HG02763 (cell line): Measurements from ENCODE around the gene ACSF3.
"Not testable (repeated sequence)": the region's sequence is repeated elsewhere in the genome, so short reads cannot be mapped to it uniquely, and the experiment has no call there.

ENCODE experiments used
- ATAC-seq: cut with Tn5 transposase; IDR thresholded peaks from one replicate; pipeline ENCODE4 v1.9.1; 2021; ENCODE audit warnings: mild to moderate bottlenecking, moderate library complexity; ENCODE audit not compliant: unreplicated experiment

Gene ACSF3

DNA sequence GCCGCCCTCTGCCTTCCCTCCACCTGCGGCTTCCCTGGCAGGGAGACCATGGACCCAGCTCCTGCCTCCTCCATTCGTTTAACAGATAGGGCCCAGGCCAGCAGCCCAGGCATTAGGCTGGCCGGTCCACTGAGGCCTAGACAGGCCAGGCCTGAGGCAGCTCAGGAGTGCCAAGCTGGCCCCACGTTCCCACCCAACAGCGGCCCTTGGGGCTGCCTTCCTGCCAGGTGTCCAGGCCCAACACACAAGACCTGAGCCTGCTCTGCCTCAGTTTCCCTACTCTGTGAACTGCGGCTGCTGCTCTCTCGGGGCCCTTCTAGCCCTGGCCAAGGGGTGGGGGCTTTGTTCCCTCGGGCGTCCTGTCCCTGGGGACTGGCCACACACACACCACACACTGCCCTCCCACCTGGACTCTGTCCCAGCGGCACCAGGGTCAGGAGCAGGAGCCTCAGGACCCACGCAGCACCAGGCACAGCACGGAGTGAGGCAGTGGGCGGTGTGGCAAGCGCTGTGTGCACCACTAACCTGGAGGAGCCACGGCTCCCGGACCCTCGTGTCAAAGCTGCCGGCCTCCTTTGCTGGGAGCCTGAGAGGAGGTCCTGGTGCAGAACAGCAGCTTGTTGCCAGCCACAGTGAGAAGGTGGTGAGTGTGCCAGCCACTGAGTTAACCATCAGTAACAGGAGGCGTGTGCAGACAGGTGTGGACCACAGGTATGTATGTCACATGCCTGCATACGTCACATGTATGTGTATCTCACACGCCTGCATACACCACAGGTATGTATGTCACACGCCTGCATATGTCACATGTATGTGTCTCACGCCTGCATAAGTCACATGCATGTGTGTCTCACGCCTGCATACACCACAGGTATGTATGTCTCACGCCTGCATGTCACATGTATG, 63.3 kb downstream of the ACSF3 start:
- ATAC-seq: no peak

DNA sequence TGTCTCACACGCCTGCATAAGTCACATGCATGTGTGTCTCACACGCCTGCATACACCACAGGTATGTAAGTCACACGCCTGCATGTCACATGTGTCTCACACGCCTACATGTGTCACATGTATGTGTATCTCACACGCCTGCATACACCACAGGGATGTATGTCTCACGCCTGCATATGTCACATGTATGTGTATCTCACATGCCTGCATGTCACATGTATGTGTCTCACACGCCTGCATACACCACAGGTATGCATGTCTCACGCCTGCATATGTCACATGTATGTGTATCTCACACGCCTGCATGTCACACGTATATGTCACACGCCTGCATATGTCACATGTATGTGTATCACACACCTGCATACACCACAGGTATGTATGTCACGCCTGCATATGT, 64.1 kb downstream of the ACSF3 start:
- ATAC-seq: no peak

GRCh38 chr16:89159066-89159849, 65.6 kb downstream of the ACSF3 start:
- ATAC-seq: no peak

GRCh38 chr16:89159850-89160354, 66.2 kb downstream of the ACSF3 start:
- no peak for ATAC-seq

DNA sequence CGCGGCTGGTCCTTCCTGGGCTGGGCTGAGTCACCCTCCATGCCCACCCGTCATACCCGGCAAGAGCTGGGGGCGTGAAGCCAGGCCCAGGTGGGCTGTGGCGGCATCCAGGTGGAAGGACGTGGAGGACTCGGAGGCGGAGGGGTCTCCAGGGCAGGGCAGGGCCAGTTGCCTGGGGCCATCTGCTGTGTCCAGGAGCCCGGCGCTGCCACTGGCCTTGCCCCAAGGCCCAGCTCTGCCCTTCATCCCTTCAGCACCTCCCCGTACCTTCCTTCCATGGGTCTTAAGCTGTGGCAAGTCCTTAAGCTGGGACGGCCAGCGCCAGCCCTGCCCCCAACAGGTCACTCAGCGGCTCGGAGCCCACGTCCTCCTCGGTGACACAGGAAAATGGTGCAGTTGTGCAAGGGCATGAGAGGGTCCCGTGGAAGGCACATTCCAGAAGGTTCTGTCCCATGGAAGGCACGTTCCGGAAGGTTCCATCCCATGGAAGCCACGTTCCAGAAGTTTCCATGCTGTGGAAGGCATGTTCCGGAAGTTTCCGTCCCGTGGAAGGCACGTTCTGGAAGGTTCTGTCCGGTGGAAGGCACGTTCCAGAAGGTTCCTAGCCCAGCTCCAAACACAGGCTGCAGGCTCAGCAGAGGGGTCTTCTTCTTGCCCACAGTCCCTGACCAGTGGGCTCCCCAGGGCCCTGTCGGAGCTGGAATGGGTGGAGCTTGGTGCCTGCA, 67.5 kb downstream of the ACSF3 start:
- ATAC-seq: no peak

DNA sequence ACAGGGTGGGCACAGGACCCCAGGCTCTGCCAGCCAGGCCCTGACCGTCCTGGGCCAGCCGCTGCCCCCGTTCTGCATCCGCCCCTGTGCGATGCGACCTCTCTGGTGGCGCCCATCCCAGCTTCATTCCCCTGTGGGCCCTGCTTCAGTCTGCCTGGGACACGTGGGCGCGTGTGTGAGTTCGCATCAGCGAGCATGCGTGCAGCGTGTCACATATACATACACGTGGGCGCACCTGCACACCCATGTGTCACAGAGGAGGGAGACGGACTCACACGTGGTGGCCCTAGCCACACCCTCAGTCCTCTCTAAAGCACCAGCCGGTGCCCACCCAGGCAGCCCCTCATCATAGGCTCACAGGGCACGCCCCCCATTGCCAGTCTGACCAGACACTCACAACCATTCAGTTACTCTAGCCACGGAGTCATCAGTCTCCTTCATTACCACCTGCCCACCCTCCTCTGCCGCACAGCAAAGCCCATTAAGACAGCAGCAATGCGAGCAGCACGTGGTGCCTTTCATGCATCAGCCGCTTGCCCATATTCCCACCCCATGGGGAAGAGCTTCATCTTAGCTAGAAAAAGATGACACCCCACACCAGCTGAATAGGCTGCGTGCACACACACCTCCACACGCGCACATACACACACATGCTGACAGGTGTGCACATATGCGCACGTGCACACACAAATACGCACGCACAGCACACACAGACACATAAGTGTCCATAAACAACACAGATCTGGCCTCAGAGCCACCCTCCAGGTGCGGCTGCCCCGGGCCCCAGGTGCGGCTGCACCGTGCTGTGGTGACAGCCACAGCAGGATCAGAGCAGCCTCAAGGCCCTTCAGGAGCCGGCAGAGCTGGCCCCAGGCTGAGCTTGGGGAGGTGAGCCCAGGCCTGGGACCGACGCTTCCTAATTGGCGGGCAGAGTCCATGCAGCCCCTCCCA, 68.4 kb downstream of the ACSF3 start:
- no peak for ATAC-seq

DNA sequence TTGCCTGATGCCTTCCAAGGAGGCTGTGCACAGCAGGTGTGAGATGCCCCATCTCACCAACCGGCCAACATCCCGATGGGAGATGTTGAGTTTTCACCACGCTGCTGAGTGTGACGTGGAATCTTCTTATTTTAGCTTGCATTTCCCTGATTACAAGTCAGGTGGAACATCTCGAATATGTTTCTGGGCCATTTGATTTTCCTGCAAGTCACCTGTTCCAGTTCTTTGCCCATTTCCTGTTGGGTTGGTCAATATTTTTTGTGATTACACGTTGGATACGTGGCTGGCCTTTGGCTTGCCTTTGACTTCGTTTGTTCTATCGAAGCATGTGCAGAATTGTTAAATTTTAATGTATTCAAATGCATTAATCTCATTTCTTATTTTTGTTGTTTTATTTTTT, 69.6 kb downstream of the ACSF3 start:
- no peak for ATAC-seq

- ATAC-seq: no peak
Observed at GRCh38 chr16:89164436-89164835, 70.8 kb downstream of the ACSF3 start.

DNA sequence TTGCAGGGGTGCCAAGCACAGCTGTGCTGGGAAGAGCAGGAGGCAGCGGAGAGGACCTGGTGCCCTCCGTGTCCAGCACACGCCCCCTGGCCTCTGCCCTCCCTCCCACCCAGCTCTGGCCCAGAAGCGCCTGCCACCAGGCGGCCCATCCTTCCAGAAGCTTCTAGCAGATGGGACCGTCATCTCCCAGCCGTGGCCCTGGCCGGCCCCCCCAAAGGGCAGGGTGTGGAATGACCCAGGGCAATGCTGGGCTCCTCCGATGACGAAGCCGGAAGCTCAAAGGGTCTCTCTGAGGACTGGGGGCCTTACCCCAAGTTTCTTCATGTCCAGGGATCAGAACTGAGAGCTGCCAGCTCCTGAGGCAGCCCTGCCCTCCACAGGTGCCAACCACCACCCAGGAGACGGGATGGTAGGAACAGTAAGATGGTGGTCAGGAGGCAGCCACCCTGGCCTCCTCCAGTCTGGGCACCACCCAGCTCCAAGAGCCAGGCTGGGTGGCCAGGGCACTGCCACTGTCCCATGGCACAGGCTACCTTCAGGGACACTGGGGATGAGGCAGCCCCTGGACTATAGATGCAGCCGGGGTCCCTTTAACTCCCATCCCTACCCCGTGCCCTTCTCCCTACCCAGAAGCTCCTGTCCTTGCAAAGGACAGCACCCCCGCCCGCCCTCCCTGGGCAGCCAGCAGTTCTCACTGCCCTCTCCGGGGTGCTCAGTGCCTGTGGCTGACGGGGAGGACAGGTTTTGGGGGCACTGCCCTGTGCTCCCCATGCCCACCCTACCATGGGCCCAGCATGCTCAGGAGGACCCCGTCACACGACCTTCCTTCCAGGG, 71.4 kb downstream of the ACSF3 start:
- no peak for ATAC-seq

DNA sequence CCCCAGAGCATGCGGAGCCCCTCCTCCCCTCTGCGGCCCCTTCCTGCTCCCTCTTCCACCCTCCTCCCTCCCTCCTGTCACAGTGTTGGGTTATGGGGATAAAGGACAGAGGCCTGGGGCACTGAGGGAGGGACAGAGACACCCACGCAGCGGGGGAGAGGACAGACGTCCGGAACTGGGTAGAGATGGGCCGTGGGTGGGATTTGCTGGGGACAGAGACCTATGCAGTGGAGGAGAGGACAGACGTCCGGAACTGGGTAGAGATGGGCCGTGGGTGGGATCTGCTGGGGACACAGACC, 72.0 kb downstream of the ACSF3 start:
- not testable (repeated sequence) for ATAC-seq

GRCh38 chr16:89166696-89167424, 73.2 kb downstream of the ACSF3 start:
- ATAC-seq: no peak

GRCh38 chr16:89167425-89167941, 73.8 kb downstream of the ACSF3 start:
- no peak for ATAC-seq

DNA sequence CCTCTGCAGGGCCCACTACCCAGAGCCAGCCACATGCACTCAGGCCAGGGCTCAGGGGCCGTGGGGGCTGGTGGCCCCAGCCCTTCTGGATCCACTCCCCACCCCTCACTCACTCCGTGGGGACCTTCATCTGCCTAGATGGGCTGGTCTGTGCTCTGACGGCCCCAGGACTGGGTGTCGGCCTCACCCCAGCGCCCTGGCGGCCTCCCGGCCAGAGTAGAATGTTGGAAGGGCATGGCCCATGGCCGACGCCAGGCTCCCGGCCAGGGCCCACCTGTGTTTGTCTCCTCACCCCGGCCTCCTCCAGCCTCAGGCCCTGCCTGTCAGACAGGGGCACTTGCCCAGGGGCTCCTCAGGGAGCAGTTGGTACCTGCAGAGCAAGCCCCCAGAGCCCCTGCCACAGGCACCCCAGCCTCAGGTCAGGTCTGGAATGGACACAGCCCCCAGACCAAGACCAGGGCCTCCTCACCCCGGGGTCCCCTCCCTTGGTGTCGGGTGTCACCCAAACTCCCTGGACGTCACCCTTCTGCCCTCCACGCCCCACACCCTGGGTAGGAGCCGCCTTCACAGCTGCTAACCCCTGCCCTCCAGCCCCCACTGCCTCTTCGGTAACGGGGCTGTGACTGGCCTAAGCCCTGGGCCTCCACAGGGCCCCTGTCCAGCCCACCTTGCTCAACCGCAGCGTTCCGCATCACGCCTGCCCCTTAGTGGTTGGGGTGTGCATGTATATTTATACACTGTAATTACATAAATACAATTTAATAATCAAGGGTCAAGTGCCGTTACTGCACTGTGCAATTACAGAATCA, 74.9 kb downstream of the ACSF3 start:
- ATAC-seq: no peak

DNA sequence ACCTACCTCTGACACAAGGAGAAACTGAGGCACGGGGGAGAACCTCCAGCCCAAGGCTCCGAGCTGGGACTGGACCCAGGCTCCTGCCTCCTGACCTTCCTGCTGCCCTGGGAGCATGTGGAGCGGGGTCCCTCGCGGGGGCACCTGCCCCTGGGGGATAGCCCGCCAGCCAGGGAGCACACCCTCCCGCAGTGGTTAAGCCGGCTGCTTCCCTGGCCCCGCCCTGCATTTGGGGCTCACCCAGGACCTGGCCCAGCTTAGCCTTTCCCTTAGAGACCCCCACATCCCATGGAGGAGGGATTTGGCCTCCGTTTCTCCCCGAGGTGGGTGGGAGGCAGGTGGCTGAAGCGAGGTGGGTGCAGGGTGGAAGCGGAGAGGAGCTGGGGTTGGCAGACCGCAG, 76.1 kb downstream of the ACSF3 start:
- no peak for ATAC-seq

DNA sequence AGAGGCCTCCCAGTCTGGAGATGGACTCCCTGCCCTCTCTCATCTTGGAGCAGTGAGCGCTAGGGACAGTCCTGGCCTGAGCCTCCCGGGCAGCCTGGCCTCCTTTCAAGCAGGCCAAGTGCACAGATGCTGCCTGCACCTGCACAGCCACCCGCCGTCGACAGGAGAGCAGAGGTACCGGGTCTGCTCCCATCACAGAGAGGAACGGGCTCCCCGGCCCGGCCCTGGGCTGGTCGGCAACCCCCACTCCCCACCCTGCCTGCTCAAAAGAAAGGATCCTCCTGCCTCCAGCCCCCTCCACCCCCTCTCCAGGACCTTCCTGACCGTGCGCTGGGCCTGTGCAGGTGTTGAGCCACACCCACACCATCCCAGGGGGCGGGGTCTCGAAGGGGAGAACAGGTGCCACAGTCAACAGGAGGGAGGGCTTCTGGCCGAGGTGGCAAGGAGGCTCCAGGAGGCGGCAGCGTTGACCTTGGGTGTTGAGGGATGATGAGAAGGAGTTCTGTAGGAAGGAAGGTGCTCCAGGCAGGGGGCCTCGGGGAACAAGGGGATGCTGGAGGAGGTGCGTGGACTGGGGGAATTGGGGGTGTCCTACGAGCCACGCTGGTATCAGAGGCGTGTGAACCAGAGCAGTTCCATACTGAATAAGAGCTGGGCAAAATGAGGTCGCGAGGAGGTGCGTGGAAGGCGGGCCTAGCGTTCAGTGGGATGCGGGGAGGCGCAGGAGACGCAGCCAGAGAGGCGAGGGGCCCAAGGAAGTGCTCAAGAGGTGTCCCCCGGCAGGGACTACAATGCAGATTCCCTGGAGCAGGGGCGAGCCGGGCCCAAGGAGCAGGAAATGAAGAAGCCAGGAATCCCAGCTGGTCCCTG, 76.9 kb downstream of the ACSF3 start:
- ATAC-seq: no peak

DNA sequence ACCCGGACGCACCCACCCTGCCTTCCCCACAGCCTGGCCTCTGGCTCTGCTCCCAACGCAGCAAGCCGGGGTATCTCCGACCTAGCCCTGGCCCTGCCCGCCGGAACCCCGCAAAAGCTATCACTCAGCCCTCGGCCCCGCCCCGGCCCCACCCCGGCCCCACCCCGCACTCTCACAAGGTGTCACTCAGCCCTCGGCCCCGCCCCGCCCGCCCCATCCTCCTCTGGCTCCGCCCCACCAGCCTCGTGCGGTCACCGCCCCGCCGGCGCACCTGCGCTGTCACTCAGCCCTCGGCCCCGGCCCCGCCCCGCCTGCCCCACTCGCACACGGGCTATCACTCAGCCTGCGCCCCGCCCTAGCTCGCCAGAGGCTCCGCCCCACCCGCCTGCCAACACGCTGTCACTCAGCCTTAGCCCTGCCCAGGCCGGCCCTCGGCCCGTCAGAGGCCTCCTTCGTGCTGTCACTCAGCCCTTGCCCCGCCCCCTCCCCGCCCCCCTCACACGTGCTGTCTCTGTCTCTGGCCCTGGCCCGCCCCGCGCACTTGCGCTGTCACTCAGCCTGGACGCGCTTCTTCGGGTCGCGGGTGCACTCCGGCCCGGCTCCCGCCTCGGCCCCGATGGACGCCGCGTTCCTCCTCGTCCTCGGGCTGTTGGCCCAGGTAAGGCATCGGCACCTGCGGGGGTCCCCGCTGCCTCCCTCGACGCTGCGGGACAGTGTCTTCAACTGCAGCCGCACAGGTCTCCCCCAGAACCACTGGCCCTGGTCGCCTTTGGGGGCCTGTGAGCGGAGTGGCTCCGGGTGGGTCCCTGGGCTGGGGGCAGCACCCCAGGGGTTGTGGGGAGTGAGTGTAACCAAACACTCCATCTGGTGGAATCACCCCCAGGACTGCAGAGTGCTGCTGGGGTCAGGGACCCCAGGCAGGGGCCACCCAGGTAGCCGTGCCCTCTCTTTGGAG, 77.8 kb downstream of the ACSF3 start, which contains the start of gene CDH15:
Gene CDH15, plus strand, starts transcription at position 533 of the 955 bp plus-strand sequence. Its CDS starts 84 bp downstream, at position 617.
- peak; percentile 82 for ATAC-seq
